Thyroid gland (tissue), 4 donors: Measurements from ENCODE around the gene TRIM26.

Experiments used
- CTCF ChIP-seq, 6 experiments: fragments of 200-600 bp in 3 of 6; fragments of 450-650 bp in 3 of 6; sonication (generic) in 3 of 6; IDR thresholded peaks; one replicate each; pipeline ENCODE4 v1.5.1; 2016 to 2019; ENCODE audit warnings: antibody characterized with exemption in 6 of 6, mild to moderate bottlenecking in 2 of 6, inconsistent platforms in 1 of 6, moderate library complexity in 1 of 6
- POLR2A ChIP-seq, 2 donors: fragments of 450-650 bp; IDR thresholded peaks; one replicate each; pipeline ENCODE4 v1.6.1; 2017; ENCODE audit warnings: antibody characterized with exemption in 2 of 2, mild to moderate bottlenecking in 2 of 2, moderate library complexity in 1 of 2

- no peak for TF ChIP-seq POLR2A (IDR thresholded peaks at IDR 0.05)
- TF ChIP-seq CTCF (IDR thresholded peaks at IDR 0.05), result no peak
Measured at GRCh38 chr6:30171677-30172471, 41.3 kb downstream of the TRIM26 start.
